ENCODE data around the gene ARRDC4. TPM values are rescaled to one million over a fixed set of nuclear protein-coding genes. Genes with fewer than 3 reads are reported as not detected.
A peak's percentile ranks its signal among the peaks of the same experiment; 100 is the strongest.

ARRDC4 gene
- total RNA-seq, 2 experiments from 2014 or later = 3.5 TPM

- no peaks in the 10 kb centered on the region for H3K9me3 Mint-ChIP-seq
- CTCF ChIA-PET = no interaction called here
- no peaks in the 10 kb centered on the region for H3K36me3 ChIP-seq (ENCODE audit: insufficient read depth, low read length)
- H3K4me1 Mint-ChIP-seq (ENCODE audit: low read depth) = peaks cover 16% of the 10 kb centered on the region
- H3K4me1 ChIP-seq (ENCODE audit: insufficient read depth, low read length) = no peaks in the 10 kb centered on the region
- H3K4me3 Mint-ChIP-seq = no peak overlapping the region
- no peaks in the 10 kb centered on the region for H3K27me3 Mint-ChIP-seq
- no peak overlapping the region for H3K27ac Mint-ChIP-seq
- no peaks in the 10 kb centered on the region for H3K36me3 Mint-ChIP-seq (ENCODE audit: low read depth)
- H3K27ac ChIP-seq (ENCODE audit: low read depth in 1 of 2, low read length in 2 of 2) = no peak overlapping the region
- no peaks in the 10 kb centered on the region for H3K27me3 ChIP-seq (ENCODE audit: control insufficient read depth in 1 of 2, insufficient read depth in 2 of 2, low read length in 2 of 2)
- TF ChIP-seq, protein P1, sequence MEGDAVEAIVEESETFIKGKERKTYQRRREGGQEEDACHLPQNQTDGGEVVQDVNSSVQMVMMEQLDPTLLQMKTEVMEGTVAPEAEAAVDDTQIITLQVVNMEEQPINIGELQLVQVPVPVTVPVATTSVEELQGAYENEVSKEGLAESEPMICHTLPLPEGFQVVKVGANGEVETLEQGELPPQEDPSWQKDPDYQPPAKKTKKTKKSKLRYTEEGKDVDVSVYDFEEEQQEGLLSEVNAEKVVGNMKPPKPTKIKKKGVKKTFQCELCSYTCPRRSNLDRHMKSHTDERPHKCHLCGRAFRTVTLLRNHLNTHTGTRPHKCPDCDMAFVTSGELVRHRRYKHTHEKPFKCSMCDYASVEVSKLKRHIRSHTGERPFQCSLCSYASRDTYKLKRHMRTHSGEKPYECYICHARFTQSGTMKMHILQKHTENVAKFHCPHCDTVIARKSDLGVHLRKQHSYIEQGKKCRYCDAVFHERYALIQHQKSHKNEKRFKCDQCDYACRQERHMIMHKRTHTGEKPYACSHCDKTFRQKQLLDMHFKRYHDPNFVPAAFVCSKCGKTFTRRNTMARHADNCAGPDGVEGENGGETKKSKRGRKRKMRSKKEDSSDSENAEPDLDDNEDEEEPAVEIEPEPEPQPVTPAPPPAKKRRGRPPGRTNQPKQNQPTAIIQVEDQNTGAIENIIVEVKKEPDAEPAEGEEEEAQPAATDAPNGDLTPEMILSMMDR (IDR thresholded peaks at IDR 0.05) = no peak
- POLR2A ChIA-PET = no interaction called here
- H3K9me3 ChIP-seq (ENCODE audit: control insufficient read depth in 1 of 2, insufficient read depth in 1 of 2, low read length in 2 of 2) = no peaks in the 10 kb centered on the region
- DNase-seq (no peak), ATAC-seq (ENCODE audit: poor library complexity) (no peak)
- intact Hi-C loops (cut with DNase I, micrococcal nuclease) = loop anchor here in 1 of 2 experiments (10.0 kb wide), 1 partner anchor 60 kb away; no protein-coding TSS in a partner anchor
- no peak overlapping the region for H3K4me3 ChIP-seq (ENCODE audit: low read length)
Measured at GRCh38 chr15:97995192-97995591, 34.7 kb downstream of the ARRDC4 start.

DNA sequence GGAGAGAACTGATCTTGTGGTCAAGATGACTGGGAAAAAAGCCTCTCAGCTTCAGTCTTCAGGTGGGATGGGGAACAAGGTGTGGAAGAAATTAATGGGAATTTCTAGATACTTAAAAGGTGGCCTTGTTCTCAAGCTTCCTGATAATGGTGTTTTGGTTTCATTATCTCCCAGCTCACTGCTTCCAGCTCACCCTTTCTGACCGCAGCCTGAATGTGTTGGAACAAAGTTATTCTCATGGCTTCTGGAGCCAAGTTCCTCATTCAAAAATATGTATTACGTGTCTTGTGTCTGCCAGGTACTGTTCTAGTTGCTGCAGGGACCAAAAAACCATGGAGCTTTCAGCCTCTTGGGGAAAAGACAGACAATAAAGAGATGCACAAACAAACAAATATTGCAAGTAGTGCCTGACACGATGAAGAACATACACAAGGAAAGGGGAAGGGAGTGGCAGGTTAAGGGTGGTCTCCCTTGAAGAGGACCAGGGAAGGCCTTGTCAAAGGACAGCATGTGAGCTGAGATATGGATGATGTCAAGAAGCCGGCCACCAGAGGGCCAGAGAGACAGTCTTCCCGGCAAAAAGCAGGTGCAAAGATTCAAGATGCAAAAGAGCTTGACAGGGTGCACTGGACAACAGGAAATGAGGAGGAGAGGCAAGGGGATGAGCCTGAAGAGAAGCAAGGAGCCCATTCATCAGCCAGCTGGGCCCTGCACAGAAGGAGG lies 35.5 kb downstream of the ARRDC4 start:
- H3K36me3 ChIP-seq (ENCODE audit: insufficient read depth, low read length) = no peaks in the 10 kb centered on the region
- TF ChIP-seq, protein P1 (IDR thresholded peaks at IDR 0.05) = peak; percentile 16
- H3K4me3 Mint-ChIP-seq = peak overlapping the region; percentile 3
- H3K36me3 Mint-ChIP-seq (ENCODE audit: low read depth) = no peaks in the 10 kb centered on the region
- no peaks in the 10 kb centered on the region for H3K27me3 ChIP-seq (ENCODE audit: control insufficient read depth in 1 of 2, insufficient read depth in 2 of 2, low read length in 2 of 2)
- no peak overlapping the region for H3K27ac ChIP-seq (ENCODE audit: low read depth in 1 of 2, low read length in 2 of 2)
- no peaks in the 10 kb centered on the region for H3K9me3 ChIP-seq (ENCODE audit: control insufficient read depth in 1 of 2, insufficient read depth in 1 of 2, low read length in 2 of 2)
- no peaks in the 10 kb centered on the region for H3K4me1 ChIP-seq (ENCODE audit: insufficient read depth, low read length)
- ATAC-seq (ENCODE audit: poor library complexity) (no peak), DNase-seq (peak in 1 of 14 experiments; percentile 12)
- H3K9me3 Mint-ChIP-seq = no peaks in the 10 kb centered on the region
- ChIA-PET CTCF (no interaction called here), POLR2A (no interaction called here)
- peaks cover 16% of the 10 kb centered on the region for H3K4me1 Mint-ChIP-seq (ENCODE audit: low read depth)
- no peak overlapping the region for H3K27ac Mint-ChIP-seq
- intact Hi-C loops (cut with DNase I, micrococcal nuclease) = loop anchor here in 1 of 2 experiments (10.0 kb wide), 1 partner anchor 61 kb away; no protein-coding TSS in a partner anchor
- no peaks in the 10 kb centered on the region for H3K27me3 Mint-ChIP-seq
- H3K4me3 ChIP-seq (ENCODE audit: low read length) = no peak overlapping the region

DNA sequence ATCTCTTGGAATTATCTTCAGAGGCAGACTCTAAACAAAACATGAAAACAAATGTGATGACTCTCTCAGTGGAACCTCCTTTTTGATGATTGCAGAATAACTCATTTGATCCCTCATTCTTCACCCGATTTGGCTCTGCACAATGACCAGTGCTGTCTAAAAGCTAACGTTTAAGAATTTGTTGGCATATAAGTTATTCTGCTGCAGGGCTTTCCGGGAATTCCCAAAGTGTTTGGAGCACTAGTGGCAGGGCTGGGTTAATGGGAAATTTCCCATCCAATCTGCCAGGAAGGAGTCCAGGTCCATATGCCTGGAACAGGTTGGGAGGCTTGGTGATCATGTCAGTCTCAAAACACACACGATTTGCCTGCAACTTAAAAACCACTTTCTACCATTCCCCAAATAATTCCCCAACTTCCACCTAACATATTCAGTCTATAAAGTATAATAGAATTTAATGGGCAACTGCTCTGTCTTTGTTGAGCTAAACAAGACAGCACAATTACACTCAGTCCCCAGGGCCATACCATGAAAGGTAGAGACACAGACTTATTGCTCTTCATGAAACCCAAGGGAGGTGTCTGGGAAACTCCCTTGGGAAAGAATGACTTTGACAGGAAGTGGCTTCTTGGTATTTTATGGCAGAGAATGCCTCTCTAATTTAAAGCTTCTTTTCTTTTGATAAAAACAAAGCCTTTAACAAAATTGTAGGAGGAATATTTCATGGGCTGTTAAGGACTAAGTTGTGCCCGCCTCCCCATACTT lies 38.0 kb downstream of the ARRDC4 start:
- no peaks in the 10 kb centered on the region for H3K27me3 ChIP-seq (ENCODE audit: control insufficient read depth in 1 of 2, insufficient read depth in 2 of 2, low read length in 2 of 2)
- TF ChIP-seq, protein P1 (IDR thresholded peaks at IDR 0.05) = no peak
- H3K4me3 ChIP-seq (ENCODE audit: low read length) = no peak overlapping the region
- peaks cover 0 to 13% of the 10 kb centered on the region in 2 experiments for H3K9me3 ChIP-seq (ENCODE audit: control insufficient read depth in 1 of 2, insufficient read depth in 1 of 2, low read length in 2 of 2)
- Mint-ChIP-seq H3K27ac (no peak overlapping the region), H3K4me3 (no peak overlapping the region), H3K9me3 (no peaks in the 10 kb centered on the region), H3K27me3 (no peaks in the 10 kb centered on the region), H3K4me1 (ENCODE audit: low read depth) (peaks cover 16% of the 10 kb centered on the region), H3K36me3 (ENCODE audit: low read depth) (no peaks in the 10 kb centered on the region)
- DNase-seq (no peak), ATAC-seq (ENCODE audit: poor library complexity) (no peak)
- H3K4me1 ChIP-seq (ENCODE audit: insufficient read depth, low read length) = no peaks in the 10 kb centered on the region
- CTCF ChIA-PET = no interaction called here
- POLR2A ChIA-PET = no interaction called here
- no peaks in the 10 kb centered on the region for H3K36me3 ChIP-seq (ENCODE audit: insufficient read depth, low read length)
- no peak overlapping the region for H3K27ac ChIP-seq (ENCODE audit: low read depth in 1 of 2, low read length in 2 of 2)
- intact Hi-C loops (cut with DNase I, micrococcal nuclease) = loop anchor here in 1 of 2 experiments (10.0 kb wide), 1 partner anchor 64 kb away; no protein-coding TSS in a partner anchor
